NB4 (cell line): ENCODE measurements around the gene CCDC88B.
A peak's percentile ranks its signal among the peaks of the same experiment; 100 is the strongest.

Source experiments
- DNase-seq: peaks from one replicate; pipeline ENCODE4 v3.0.0; 2010; ENCODE audit warnings: low read depth
- H3K4me3 ChIP-seq: one replicate; pipeline ENCODE4 v1.5.1; 2011; ENCODE audit warnings: mild to moderate bottlenecking, low read depth, low read length, moderate library complexity
- CTCF ChIP-seq: IDR thresholded peaks from one replicate; pipeline ENCODE4 v1.5.1; 2012; ENCODE audit warnings: low read depth, low read length
- MYC ChIP-seq: IDR thresholded peaks from 2 replicates; pipeline ENCODE4 v1.6.1; 2011; ENCODE audit warnings: low read depth, low read length
- POLR2A ChIP-seq: IDR thresholded peaks from 2 replicates; pipeline ENCODE4 v1.6.1; 2011; ENCODE audit warnings: mild to moderate bottlenecking; ENCODE audit not compliant: insufficient read length; ENCODE audit errors: extremely low read depth
- TF ChIP-seq, protein P1 (sequence below): IDR thresholded peaks from 2 replicates; pipeline ENCODE4 v1.6.1; 2011; ENCODE audit warnings: low read depth, low read length

CCDC88B gene

DNA sequence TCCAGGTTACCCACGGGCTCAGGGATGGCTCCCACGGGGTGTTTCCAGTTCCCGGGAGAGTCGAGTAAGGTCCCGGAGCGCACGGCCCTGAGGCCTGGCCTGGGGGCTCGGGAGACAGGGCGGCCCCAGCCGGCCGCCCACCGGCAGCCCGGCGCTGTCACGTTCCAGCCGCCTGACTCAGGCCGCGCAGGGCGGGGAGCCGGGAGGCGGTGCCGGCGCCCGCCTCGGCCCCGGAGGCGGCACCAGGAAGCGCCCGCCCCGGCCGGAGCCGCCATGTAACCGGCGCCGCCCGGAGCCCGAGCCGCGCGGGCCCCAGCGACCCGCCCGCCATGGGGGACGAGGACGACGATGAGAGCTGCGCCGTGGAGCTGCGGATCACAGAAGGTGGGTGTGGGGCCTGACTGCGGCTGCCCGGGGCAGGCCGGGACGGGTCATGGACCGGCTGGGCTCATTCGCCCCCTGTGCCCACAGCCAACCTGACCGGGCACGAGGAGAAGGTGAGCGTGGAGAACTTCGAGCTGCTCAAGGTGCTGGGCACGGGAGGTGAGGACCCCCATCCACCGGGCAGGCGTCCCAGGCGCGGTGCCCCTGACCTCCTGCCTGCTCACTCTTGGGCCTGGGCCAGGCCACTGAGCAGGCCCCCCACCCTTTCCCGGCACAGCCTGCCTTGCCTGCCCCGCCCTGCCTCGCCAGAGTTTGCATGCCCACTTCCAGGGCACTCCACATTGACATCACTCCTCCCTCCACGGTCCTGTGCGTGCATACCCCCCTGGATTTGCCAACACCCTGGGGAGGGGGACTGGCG, 19.1 kb downstream of the CCDC88B start, which contains the start of gene RPS6KA4:
Gene RPS6KA4 (plus strand): TSS at position 256 of the 805 bp plus-strand sequence. CDS start 74 bp downstream, at position 330.
- peak; percentile 77 for DNase-seq
- H3K4me3 ChIP-seq, result peak within 1 kb of the TSS; percentile 74
- peak; percentile 71 for TF ChIP-seq POLR2A
- TF ChIP-seq, protein P1, sequence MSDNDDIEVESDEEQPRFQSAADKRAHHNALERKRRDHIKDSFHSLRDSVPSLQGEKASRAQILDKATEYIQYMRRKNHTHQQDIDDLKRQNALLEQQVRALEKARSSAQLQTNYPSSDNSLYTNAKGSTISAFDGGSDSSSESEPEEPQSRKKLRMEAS, result no peak

- DNase-seq, result peak; percentile 40
- peak overlapping the region; percentile 74 for H3K4me3 ChIP-seq
- no peak for TF ChIP-seq MYC
- TF ChIP-seq CTCF, result no peak
- TF ChIP-seq POLR2A, result no peak
- TF ChIP-seq, protein P1, result no peak
Measured at GRCh38 chr11:64359712-64360445, 19.9 kb downstream of the CCDC88B start.

DNA sequence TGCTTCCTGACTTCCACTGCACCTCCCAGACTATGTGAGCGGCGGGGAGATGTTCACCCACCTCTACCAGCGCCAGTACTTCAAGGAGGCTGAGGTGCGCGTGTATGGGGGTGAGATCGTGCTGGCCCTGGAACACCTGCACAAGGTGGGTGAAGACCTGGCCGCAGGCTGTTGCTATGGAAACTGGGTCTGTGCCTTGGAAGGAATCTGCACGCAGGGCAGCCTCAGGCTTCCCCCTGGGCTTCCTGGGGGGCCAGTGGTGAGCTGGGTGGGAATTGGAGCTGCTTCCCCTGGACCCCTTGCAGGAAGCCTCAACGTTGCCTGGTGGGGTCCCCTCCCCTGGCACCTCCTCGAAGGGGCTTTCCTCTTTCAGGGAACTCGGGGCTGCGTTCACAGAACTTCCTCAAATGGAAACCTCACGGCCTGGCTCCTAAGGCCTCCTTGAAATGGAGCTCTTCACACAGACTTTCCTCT, 20.5 kb downstream of the CCDC88B start:
- TF ChIP-seq, protein P1, result no peak
- TF ChIP-seq POLR2A (no peak), CTCF (no peak), MYC (no peak)

DNA sequence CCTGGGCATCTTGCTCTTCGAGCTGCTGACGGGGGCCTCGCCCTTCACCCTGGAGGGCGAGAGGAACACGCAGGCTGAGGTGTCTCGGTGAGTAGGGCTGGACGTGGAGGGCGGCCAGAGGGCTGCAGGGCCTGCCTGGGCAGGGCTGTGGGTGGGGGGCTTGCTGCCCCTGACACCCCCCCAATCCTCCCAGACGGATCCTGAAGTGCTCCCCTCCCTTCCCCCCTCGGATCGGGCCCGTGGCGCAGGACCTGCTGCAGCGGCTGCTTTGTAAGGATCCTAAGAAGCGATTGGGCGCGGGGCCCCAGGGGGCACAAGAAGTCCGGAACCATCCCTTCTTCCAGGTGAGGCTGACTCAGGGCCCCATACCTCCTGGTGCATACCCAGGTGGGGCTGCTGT, 21.7 kb downstream of the CCDC88B start:
- no peak for DNase-seq
- TF ChIP-seq, protein P1, result no peak
- TF ChIP-seq POLR2A (no peak), MYC (no peak), CTCF (no peak)
- H3K4me3 ChIP-seq, result no peak overlapping the region

More for the DNA sequence above, 20.5 kb downstream of the CCDC88B start:
- peak; percentile 65 for DNase-seq
- H3K4me3 ChIP-seq, result no peak overlapping the region

DNA sequence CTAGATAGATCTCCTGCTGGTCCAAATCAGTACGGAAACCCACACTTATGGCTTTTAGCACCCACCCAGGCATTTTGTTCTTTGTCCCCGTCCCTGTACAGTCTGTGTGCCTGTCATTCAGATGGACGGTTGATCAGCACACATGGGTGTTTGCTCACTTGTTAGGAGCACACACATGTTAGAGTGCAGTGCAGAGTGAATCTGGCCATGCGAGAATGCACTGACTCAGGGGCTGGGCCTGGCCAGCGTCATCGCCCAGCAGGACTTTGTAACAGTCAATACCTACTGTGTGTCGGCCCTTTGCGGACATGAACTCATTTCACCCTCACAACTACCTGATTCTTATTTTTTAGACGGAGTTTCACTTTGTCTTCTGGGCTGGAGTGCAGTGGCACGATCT, 22.3 kb downstream of the CCDC88B start:
- H3K4me3 ChIP-seq, result no peak overlapping the region
- DNase-seq, result no peak
- TF ChIP-seq MYC (no peak), CTCF (no peak), POLR2A (no peak)
- TF ChIP-seq, protein P1, result no peak

GRCh38 chr11:64364435-64364834, 24.4 kb downstream of the CCDC88B start:
- TF ChIP-seq, protein P1, result no peak
- TF ChIP-seq CTCF (no peak), MYC (no peak), POLR2A (no peak)

More at GRCh38 chr11:64364435-64364834, 24.4 kb downstream of the CCDC88B start:
- peak; percentile 40 for DNase-seq
- no peak overlapping the region for H3K4me3 ChIP-seq
